Measurements from ENCODE around the gene FCRL5.
"Not testable (repeated sequence)": the region's sequence is repeated elsewhere in the genome, so short reads cannot be mapped to it uniquely, and the experiment has no call there.

Gene FCRL5

DNA sequence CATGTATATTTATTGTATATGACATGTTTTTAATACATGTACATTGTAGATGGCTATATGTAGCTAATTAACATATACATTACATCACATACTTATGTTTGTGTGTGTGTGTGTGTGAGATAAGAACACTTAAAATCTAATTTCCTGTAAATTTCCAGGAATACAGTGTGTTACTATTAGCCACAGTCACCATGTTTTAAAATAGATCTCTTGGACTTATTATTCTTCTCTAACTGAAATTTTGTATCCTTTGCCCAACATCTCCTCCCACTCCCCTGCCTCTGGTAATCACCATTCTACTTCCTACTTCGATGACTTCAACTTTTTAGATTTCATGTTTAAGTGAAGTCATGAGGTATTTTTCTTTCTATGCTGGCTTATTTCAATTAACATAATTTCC is 64.8 kb downstream of the FCRL5 start:
- FAIRE-seq: no peak
- no peak for DNase-seq (ENCODE audit: insufficient read length, low spot score)
- no peak for TF ChIP-seq POLR2A (IDR thresholded peaks at IDR 0.05; ENCODE audit: low read depth, low read length)

DNA sequence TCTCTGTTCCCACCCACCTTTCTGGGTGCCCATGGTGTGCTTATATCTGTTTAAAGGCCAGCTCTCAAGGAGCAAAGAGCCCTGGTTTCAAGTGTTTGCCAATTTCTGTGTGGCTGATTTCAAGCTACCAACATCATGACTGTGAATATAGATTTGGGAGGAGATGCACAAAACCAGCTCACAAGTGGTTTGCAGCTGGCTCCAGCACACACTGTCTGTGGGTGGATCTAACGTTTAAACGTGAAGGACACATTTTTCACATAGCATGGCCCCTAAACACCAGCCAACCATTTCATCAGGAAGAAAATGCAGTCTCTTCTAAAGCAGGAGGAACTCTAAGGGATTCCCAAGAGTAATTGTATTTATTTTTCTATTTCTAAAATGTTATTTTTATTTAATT is 65.2 kb downstream of the FCRL5 start:
- FAIRE-seq: no peak
- TF ChIP-seq POLR2A (IDR thresholded peaks at IDR 0.05; ENCODE audit: low read depth, low read length): no peak
- no peak for DNase-seq (ENCODE audit: insufficient read length, low spot score)

DNA sequence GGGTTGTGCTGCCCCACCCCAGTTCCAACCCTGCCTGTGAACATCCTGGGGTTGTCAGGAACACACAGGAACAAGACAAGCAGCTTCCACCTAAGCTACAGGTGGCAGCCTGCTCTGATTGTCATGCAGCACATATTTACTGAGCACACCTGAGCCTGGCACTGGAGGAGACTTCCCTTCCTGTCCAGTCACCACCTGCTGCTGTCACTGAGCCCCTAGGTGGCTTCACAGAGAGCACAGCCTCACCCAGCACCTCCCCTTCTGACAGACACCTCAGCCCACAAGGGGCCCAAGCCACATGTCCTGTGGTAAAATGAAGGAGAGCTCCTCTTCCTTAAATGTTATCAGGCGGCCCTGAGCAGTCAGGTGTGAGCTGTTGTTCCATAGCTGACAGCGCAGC is 65.9 kb downstream of the FCRL5 start:
- DNase-seq (ENCODE audit: insufficient read length, low spot score); FAIRE-seq: not testable (repeated sequence)

- DNase-seq (ENCODE audit: insufficient read length, low spot score) (no peak), FAIRE-seq (no peak)
- no peak for TF ChIP-seq POLR2A (IDR thresholded peaks at IDR 0.05; ENCODE audit: low read depth, low read length)
Observed at GRCh38 chr1:157485793-157486192, 66.5 kb downstream of the FCRL5 start.

DNA sequence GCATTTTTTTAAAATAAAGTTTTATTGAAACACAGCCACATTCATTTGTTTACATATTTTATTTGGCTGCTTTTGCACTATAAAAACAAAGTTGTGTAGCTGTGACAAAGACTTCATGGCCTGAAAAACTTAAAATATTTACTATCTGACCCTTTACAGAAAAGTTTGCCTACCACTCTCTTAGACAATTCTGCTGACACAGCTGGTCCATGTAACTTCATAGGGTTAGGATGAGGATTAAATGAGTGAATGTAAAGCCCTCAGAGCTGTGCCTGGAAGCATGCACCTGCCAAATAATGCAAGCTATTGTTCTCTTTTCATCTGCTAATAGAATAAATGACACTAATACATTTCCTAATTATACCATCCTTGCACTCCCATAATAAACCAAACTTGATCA is 67.7 kb downstream of the FCRL5 start:
- DNase-seq (ENCODE audit: insufficient read length, low spot score) (no peak), FAIRE-seq (no peak)
- TF ChIP-seq POLR2A (IDR thresholded peaks at IDR 0.05; ENCODE audit: low read depth, low read length): no peak

DNA sequence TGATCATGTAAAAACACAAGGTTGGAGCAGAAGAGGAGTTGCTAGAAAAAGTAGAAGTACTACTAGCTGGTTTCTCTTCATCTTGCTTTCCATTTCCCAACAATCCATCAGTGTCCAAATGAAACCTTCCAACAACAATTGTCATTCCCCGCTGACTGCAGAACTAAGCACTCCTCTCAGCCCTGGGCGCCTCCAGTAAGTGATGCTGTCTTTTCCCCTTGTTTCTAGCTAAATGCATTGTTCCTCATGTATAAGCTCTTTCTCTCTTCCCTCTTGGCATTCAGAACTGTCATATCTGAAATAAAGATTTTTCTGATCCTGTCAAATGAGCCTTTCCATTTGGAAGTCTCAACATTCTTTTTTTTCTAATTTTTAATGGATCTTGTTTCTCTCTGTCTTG is 68.7 kb downstream of the FCRL5 start:
- TF ChIP-seq POLR2A (IDR thresholded peaks at IDR 0.05; ENCODE audit: low read depth, low read length): no peak
- FAIRE-seq: no peak
- no peak for DNase-seq (ENCODE audit: insufficient read length, low spot score)

DNA sequence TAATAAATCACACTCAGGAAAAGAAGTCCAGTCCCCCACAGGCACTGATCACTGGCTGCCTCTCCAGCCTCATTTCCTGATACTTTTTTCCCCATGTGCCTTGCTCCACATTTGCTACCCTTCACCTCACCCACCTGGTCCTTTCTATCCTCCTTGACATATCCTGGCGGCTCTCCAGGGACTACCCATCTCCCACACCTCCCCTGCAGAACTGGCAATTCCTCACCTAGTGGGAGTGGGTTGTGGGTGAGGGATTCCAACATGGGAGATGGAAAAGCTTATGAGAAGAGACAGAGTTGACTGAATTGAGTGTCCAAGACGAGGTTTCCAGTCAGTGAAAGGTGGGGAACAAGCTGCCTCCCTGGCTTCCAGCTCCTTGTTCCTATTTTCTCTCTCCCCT is 69.6 kb downstream of the FCRL5 start:
- no peak for TF ChIP-seq POLR2A (IDR thresholded peaks at IDR 0.05; ENCODE audit: low read depth, low read length)
- DNase-seq (ENCODE audit: insufficient read length, low spot score) (no peak), FAIRE-seq (no peak)

GRCh38 chr1:157482174-157482573 is 70.1 kb downstream of the FCRL5 start:
- no peak for TF ChIP-seq POLR2A (IDR thresholded peaks at IDR 0.05; ENCODE audit: low read depth, low read length)
- DNase-seq (ENCODE audit: insufficient read length, low spot score): no peak
- FAIRE-seq: no peak

- no peak for TF ChIP-seq POLR2A (IDR thresholded peaks at IDR 0.05; ENCODE audit: low read depth, low read length)
- FAIRE-seq (no peak), DNase-seq (ENCODE audit: insufficient read length, low spot score) (no peak)
Observed at GRCh38 chr1:157478030-157478429, 74.3 kb downstream of the FCRL5 start.

GRCh38 chr1:157477419-157477818 is 74.9 kb downstream of the FCRL5 start:
- FAIRE-seq: no peak
- no peak for TF ChIP-seq POLR2A (IDR thresholded peaks at IDR 0.05; ENCODE audit: low read depth, low read length)
- no peak for DNase-seq (ENCODE audit: insufficient read length, low spot score)

- DNase-seq (ENCODE audit: insufficient read length, low spot score) (no peak), FAIRE-seq (no peak)
- TF ChIP-seq POLR2A (IDR thresholded peaks at IDR 0.05; ENCODE audit: low read depth, low read length): no peak
Observed at GRCh38 chr1:157472959-157473358, 79.4 kb downstream of the FCRL5 start.

DNA sequence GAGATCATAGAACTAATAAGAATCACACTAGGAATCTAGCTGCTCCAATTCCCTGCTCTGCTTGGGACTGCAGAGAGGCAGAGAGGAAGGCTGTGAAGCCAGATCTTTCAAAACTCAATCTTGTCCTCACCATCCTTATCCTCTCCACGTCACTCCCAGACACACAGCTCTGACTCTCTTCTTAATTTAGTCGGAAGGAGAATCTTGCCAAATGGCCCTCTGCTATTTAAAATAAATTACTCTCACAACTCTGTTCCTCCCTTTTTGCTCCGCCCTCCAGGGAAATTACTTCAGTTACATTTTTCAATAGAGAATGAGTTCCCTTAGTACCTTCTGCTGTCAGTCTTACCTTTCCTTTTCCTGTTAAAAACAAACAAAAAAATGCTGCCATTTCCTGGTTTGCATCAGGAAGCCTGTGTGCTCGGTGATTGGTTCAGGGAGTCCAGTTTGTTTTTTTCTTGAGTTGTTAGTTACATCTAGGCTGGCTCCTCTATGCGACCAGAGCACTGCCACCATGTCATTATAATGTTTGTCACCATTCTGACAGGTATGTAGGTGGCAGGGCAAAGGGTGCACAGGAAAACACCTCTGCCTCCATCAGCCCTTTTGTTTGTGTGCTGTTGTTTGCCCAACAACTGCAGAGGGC is 80.1 kb downstream of the FCRL5 start:
- no peak for TF ChIP-seq POLR2A (IDR thresholded peaks at IDR 0.05; ENCODE audit: low read depth, low read length)
- FAIRE-seq: no peak
- DNase-seq (ENCODE audit: insufficient read length, low spot score): no peak

- no peak for TF ChIP-seq POLR2A (IDR thresholded peaks at IDR 0.05; ENCODE audit: low read depth, low read length)
- FAIRE-seq: no peak
- no peak for DNase-seq (ENCODE audit: insufficient read length, low spot score)
Observed at GRCh38 chr1:157471531-157471930, 80.8 kb downstream of the FCRL5 start.

- TF ChIP-seq POLR2A (IDR thresholded peaks at IDR 0.05; ENCODE audit: low read depth, low read length): no peak
- no peak for FAIRE-seq
- no peak for DNase-seq (ENCODE audit: insufficient read length, low spot score)
Observed at GRCh38 chr1:157469752-157470675, 82.3 kb downstream of the FCRL5 start.

DNA sequence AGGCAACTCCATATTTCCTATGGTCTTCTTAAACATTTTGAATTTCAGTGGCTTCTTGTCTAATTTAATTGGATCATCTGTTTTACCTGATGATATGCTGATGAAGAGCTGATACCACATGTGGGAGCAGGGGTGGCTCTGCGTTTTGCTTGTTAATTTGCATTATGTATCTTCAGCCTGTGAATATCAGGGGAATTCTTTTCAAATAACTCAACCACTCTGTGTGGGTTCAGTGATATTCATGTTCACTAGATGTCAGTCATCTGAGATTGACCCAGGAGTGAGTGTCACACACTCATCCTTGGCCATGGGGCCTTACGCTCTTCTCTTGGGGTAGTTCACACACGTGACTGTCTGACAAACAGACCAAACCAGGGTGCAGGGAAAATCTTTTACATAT is 83.0 kb downstream of the FCRL5 start:
- DNase-seq (ENCODE audit: insufficient read length, low spot score): no peak
- no peak for FAIRE-seq
- TF ChIP-seq POLR2A (IDR thresholded peaks at IDR 0.05; ENCODE audit: low read depth, low read length): no peak

Data from H54 (cell line).